NCI-H2196 (cell line): ENCODE measurements around the gene NFKBIE.

ENCODE experiments used
- DNase-seq: peaks from one replicate; lab custom pipeline; 2025; ENCODE audit not compliant: unreplicated experiment; lab: John Stamatoyannopoulos, UW

NFKBIE gene

GRCh38 chr6:44211284-44211683 lies 54.1 kb downstream of the NFKBIE start:
- DNase-seq, result no peak
